HL-60 (cell line): ENCODE results near the gene ZSCAN20.

ENCODE experiments used
- POLR2AphosphoS5 ChIP-seq: IDR thresholded peaks from 2 replicates; pipeline ENCODE4 v1.6.1; 2012; ENCODE audit warnings: low read depth
- TF ChIP-seq, protein P1 (sequence below): IDR thresholded peaks from one replicate; pipeline ENCODE4 v1.5.1; 2011; ENCODE audit warnings: low read length, control low read depth, inconsistent platforms; ENCODE audit not compliant: insufficient read depth
- TF ChIP-seq, protein P2 (sequence below): IDR thresholded peaks from 2 replicates; pipeline ENCODE4 v1.6.1; 2012; ENCODE audit warnings: low read depth; ENCODE audit not compliant: insufficient replicate concordance

DNA sequence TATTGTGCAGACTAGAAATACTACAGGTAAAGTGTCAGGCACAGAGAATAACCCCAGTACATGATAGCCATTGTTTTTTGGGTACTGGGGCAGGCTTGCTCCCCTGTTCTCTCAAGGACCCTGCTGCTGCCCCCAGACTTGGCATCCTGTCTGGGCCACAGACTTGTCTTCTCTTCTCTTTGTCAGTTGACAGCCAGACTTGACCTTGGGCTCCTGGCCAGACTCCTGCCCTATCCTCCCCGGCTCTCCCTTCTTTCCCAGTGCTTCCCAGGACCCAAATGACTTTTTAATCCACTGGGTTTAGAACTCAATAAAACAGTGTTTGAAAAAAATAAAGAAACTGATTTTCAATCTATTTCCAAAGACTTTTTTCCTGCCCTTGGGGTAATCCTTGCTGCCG lies 43.2 kb downstream of the ZSCAN20 start:
- TF ChIP-seq, protein P1, sequence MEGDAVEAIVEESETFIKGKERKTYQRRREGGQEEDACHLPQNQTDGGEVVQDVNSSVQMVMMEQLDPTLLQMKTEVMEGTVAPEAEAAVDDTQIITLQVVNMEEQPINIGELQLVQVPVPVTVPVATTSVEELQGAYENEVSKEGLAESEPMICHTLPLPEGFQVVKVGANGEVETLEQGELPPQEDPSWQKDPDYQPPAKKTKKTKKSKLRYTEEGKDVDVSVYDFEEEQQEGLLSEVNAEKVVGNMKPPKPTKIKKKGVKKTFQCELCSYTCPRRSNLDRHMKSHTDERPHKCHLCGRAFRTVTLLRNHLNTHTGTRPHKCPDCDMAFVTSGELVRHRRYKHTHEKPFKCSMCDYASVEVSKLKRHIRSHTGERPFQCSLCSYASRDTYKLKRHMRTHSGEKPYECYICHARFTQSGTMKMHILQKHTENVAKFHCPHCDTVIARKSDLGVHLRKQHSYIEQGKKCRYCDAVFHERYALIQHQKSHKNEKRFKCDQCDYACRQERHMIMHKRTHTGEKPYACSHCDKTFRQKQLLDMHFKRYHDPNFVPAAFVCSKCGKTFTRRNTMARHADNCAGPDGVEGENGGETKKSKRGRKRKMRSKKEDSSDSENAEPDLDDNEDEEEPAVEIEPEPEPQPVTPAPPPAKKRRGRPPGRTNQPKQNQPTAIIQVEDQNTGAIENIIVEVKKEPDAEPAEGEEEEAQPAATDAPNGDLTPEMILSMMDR: no peak
- no peak for TF ChIP-seq POLR2AphosphoS5
- TF ChIP-seq, protein P2, sequence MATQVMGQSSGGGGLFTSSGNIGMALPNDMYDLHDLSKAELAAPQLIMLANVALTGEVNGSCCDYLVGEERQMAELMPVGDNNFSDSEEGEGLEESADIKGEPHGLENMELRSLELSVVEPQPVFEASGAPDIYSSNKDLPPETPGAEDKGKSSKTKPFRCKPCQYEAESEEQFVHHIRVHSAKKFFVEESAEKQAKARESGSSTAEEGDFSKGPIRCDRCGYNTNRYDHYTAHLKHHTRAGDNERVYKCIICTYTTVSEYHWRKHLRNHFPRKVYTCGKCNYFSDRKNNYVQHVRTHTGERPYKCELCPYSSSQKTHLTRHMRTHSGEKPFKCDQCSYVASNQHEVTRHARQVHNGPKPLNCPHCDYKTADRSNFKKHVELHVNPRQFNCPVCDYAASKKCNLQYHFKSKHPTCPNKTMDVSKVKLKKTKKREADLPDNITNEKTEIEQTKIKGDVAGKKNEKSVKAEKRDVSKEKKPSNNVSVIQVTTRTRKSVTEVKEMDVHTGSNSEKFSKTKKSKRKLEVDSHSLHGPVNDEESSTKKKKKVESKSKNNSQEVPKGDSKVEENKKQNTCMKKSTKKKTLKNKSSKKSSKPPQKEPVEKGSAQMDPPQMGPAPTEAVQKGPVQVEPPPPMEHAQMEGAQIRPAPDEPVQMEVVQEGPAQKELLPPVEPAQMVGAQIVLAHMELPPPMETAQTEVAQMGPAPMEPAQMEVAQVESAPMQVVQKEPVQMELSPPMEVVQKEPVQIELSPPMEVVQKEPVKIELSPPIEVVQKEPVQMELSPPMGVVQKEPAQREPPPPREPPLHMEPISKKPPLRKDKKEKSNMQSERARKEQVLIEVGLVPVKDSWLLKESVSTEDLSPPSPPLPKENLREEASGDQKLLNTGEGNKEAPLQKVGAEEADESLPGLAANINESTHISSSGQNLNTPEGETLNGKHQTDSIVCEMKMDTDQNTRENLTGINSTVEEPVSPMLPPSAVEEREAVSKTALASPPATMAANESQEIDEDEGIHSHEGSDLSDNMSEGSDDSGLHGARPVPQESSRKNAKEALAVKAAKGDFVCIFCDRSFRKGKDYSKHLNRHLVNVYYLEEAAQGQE: no peak
